Prostate gland (tissue), 2 donors: ENCODE results near the gene FHIT. TPM values are rescaled to one million over a fixed set of nuclear protein-coding genes. Genes with fewer than 3 reads are reported as not detected.

Experiments used
- DNase-seq: peaks from one replicate; pipeline ENCODE4 v3.0.0-alpha.2; 2019; ENCODE audit warnings: low spot score
- H3K27ac ChIP-seq, 2 donors: fragments of 200-600 bp; sonication (generic); 2 replicates each; pipeline ENCODE4 v1.5.1; 2017 to 2019
- H3K27me3 ChIP-seq: fragments of 200-600 bp; sonication (generic); replicated peaks from 2 replicates; pipeline ENCODE4 v1.5.1; 2019; ENCODE audit not compliant: insufficient read depth
- H3K36me3 ChIP-seq, 2 donors: fragments of 200-600 bp; sonication (generic); 1 replicate in 1 of 2; 2 replicates in 1 of 2; pipeline versions ENCODE4 v1.5.1 to v1.8.1; 2017 to 2019
- H3K4me1 ChIP-seq: fragments of 200-600 bp; sonication (generic); replicated peaks from 2 replicates; pipeline ENCODE4 v1.5.1; 2019
- H3K4me3 ChIP-seq, 2 donors: fragments of 200-600 bp; sonication (generic); 2 replicates each; pipeline ENCODE4 v1.5.1; 2017 to 2019
- H3K9me3 ChIP-seq: fragments of 200-600 bp; sonication (generic); 2 replicates; pipeline ENCODE4 v1.5.1; 2017
- POLR2A ChIP-seq: fragments of 450-650 bp; IDR thresholded peaks from one replicate; pipeline ENCODE4 v1.6.1; 2016; ENCODE audit warnings: antibody characterized with exemption, mild to moderate bottlenecking
- POLR2AphosphoS5 ChIP-seq: sonication (generic); formaldehyde crosslinking; IDR thresholded peaks from one replicate; pipeline ENCODE4 v1.6.1; 2017; ENCODE audit warnings: antibody characterized with exemption
- WGBS: methylation state at CpG from one replicate; pipeline ENCODE4 v1.1.5; 2018; 5-methylcytosine and 5-hydroxymethylcytosine counted together
- intact Hi-C: fragments of 100-400 bp; cut with DNase I; formaldehyde crosslinking; loops from one replicate; pipeline ENCODE4 v1.14.2; 2022
- total RNA-seq, 2 donors: library from RNA; depleted of rRNA; stranded (reverse); fragments of >200 nt; gene quantifications; one replicate each; pipeline ENCODE4 v1.1.0, GENCODE V29; 2016
- TF ChIP-seq, protein P1 (sequence below), 4 experiments: fragments of 200-600 bp in 2 of 4; fragments of 450-650 bp in 2 of 4; sonication (generic) in 2 of 4; IDR thresholded peaks; 1 replicate in 3 of 4; 2 replicates in 1 of 4; pipeline ENCODE4 v1.5.1; 2016 to 2019; ENCODE audit warnings: antibody characterized with exemption in 4 of 4, mild to moderate bottlenecking in 2 of 4, moderate library complexity in 2 of 4

Gene FHIT
- total RNA-seq, 2 donors from 2014 or later = 6.4 to 10.4 TPM

GRCh38 chr3:60657972-60658371 is 593.3 kb downstream of the FHIT start:
- intact Hi-C loops = no loop called here
- TF ChIP-seq POLR2A (no peak), POLR2AphosphoS5 (no peak)
- TF ChIP-seq, protein P1, sequence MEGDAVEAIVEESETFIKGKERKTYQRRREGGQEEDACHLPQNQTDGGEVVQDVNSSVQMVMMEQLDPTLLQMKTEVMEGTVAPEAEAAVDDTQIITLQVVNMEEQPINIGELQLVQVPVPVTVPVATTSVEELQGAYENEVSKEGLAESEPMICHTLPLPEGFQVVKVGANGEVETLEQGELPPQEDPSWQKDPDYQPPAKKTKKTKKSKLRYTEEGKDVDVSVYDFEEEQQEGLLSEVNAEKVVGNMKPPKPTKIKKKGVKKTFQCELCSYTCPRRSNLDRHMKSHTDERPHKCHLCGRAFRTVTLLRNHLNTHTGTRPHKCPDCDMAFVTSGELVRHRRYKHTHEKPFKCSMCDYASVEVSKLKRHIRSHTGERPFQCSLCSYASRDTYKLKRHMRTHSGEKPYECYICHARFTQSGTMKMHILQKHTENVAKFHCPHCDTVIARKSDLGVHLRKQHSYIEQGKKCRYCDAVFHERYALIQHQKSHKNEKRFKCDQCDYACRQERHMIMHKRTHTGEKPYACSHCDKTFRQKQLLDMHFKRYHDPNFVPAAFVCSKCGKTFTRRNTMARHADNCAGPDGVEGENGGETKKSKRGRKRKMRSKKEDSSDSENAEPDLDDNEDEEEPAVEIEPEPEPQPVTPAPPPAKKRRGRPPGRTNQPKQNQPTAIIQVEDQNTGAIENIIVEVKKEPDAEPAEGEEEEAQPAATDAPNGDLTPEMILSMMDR (IDR thresholded peaks at IDR 0.05) = no peak
- Histone ChIP-seq H3K4me3 (no peak overlapping the region), H3K36me3 (no peaks in the 10 kb centered on the region), H3K4me1 (no peaks in the 10 kb centered on the region), H3K9me3 (no peaks in the 10 kb centered on the region), H3K27me3 (no peaks in the 10 kb centered on the region), H3K27ac (no peak overlapping the region)
- no peak for DNase-seq
- 91% methylated on average over 2 of the region's 2 CpGs for WGBS

GRCh38 chr3:60652829-60653228 is 598.4 kb downstream of the FHIT start:
- intact Hi-C loops = no loop called here
- TF ChIP-seq POLR2A (no peak), POLR2AphosphoS5 (no peak)
- TF ChIP-seq, protein P1 (IDR thresholded peaks at IDR 0.05) = no peak
- WGBS = 94% methylated on average over 2 of the region's 2 CpGs
- no peak overlapping the region for H3K27ac ChIP-seq
- DNase-seq = no peak
- H3K4me3 ChIP-seq = no peak overlapping the region
- H3K4me1 ChIP-seq = no peaks in the 10 kb centered on the region
- H3K9me3 ChIP-seq = no peaks in the 10 kb centered on the region
- no peaks in the 10 kb centered on the region for H3K36me3 ChIP-seq
- H3K27me3 ChIP-seq = no peaks in the 10 kb centered on the region

DNA sequence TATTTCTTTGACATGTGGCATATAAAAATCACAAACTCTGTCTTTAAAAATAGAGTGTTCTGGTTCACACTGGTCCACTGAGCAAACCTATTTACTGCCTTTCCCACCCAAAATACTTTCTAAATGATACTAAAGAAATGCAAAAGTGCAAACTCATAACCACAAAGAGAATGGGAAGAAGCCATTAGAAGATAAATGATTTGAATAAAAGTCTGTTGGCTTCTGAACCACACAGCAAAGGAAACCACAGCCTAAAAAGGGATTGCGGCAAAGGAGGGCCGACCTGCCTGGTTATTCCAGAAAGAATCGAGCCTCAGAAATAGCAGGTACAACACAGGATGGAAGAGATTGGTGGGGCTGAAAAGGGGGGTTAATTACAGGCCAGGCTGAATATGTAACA is 599.5 kb downstream of the FHIT start:
- H3K27ac ChIP-seq = no peak overlapping the region
- intact Hi-C loops = no loop called here
- WGBS = 69% methylated on average over 3 of the region's 3 CpGs
- no peak for DNase-seq
- no peaks in the 10 kb centered on the region for H3K9me3 ChIP-seq
- no peak for TF ChIP-seq POLR2AphosphoS5
- TF ChIP-seq, protein P1 (IDR thresholded peaks at IDR 0.05) = no peak
- no peak for TF ChIP-seq POLR2A
- H3K36me3 ChIP-seq = no peaks in the 10 kb centered on the region
- no peaks in the 10 kb centered on the region for H3K4me1 ChIP-seq
- H3K27me3 ChIP-seq = no peaks in the 10 kb centered on the region
- H3K4me3 ChIP-seq = no peak overlapping the region

DNA sequence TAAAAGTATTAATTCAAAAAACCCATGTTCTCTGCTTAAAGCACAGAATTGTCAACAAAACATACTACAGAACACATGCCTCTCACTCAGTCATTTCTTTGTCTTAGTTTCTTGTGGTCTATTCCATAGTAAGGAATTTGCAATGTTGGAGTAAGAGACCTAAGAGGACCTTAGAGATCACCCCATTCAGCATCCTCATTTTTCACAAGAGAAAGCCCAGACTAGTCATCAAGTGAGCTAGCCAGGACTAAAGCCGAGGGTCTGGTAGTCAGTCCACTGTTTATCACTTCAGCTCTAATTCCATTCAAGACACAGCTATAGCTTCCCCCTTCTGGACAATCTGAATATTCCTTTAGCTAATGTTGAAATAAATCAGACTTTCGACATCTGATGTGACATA is 601.1 kb downstream of the FHIT start:
- 95% methylated on average over 2 of the region's 2 CpGs for WGBS
- DNase-seq = no peak

DNA sequence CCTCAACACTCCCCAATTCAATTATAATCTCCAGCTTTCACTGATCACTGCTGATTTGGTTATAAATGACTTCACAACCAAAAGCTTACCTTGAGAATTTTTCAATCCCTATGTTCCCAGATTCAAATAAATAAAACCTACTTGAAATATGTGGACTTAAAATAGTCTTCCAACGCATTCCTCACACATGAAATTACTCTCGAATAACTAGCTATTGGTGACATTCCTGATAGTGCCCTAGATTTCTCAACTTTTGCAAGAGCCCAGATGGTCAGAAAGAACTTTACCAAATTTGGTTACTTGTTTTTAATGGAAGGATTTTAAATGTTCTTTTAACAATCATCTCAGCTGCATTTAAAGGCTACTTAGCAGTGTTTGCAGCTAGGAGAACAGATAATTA is 605.5 kb downstream of the FHIT start:
- WGBS = 68% methylated on average over 2 of the region's 2 CpGs
- Histone ChIP-seq H3K27me3 (no peaks in the 10 kb centered on the region), H3K27ac (no peak overlapping the region), H3K36me3 (no peaks in the 10 kb centered on the region), H3K4me1 (no peaks in the 10 kb centered on the region), H3K9me3 (no peaks in the 10 kb centered on the region), H3K4me3 (no peak overlapping the region)
- TF ChIP-seq, protein P1 (IDR thresholded peaks at IDR 0.05) = no peak
- TF ChIP-seq POLR2AphosphoS5 (no peak), POLR2A (no peak)
- DNase-seq = no peak
- intact Hi-C loops = no loop called here

More for the DNA sequence above, 601.1 kb downstream of the FHIT start:
- Histone ChIP-seq H3K4me1 (no peaks in the 10 kb centered on the region), H3K36me3 (no peaks in the 10 kb centered on the region), H3K27me3 (no peaks in the 10 kb centered on the region), H3K9me3 (no peaks in the 10 kb centered on the region), H3K27ac (no peak overlapping the region), H3K4me3 (no peak overlapping the region)
- intact Hi-C loops = no loop called here
- TF ChIP-seq POLR2AphosphoS5 (no peak), POLR2A (no peak)
- TF ChIP-seq, protein P1 (IDR thresholded peaks at IDR 0.05) = no peak
